ENCODE measurements around the gene FAM114A2.

FAM114A2 gene

GRCh38 chr5:154058055-154059038 is 19.6 kb upstream of the FAM114A2 start (continued):
- TF ChIP-seq ZNF518A (tag by site-specific recombination; conservative IDR thresholded peaks at IDR 0.05; ENCODE audit: low read depth), result 0 out of 2 replicates have a peak, but pooled peaks have one; percentile 18
- TF ChIP-seq ZNF223 (tag by site-specific recombination; IDR thresholded peaks at IDR 0.05), result no peak
- TF ChIP-seq ZNF140 (tag by site-specific recombination; IDR thresholded peaks at IDR 0.05), result no peak
- no peak for TF ChIP-seq KLF17 (tag by site-specific recombination; IDR thresholded peaks at IDR 0.05)
- no peak for TF ChIP-seq ZNF529 (tag by site-specific recombination; IDR thresholded peaks at IDR 0.05; ENCODE audit: insufficient replicate concordance)
- TF ChIP-seq YY1 (tag by site-specific recombination; IDR thresholded peaks at IDR 0.05), result no peak
- no peak for TF ChIP-seq ZNF175 (tag by site-specific recombination; IDR thresholded peaks at IDR 0.05)
- no peak for TF ChIP-seq ZNF596 (tag by site-specific recombination; IDR thresholded peaks at IDR 0.05)
- peak; percentile 84 for TF ChIP-seq OSR2 (tag by site-specific recombination; IDR thresholded peaks at IDR 0.05)
- no peak for TF ChIP-seq ZFP41 (tag by site-specific recombination; IDR thresholded peaks at IDR 0.05; ENCODE audit: borderline replicate concordance)
- no peak for TF ChIP-seq ZNF266 (tag by site-specific recombination; IDR thresholded peaks at IDR 0.05; ENCODE audit: low read depth)
- no peak for TF ChIP-seq ZNF548 (tag by site-specific recombination; IDR thresholded peaks at IDR 0.05)
- no peak for TF ChIP-seq ZFP3 (tag by site-specific recombination; IDR thresholded peaks at IDR 0.05; ENCODE audit: low read depth)
- TF ChIP-seq ZNF785 (tag by site-specific recombination; IDR thresholded peaks at IDR 0.05), result no peak
- no peak for TF ChIP-seq ZNF530 (tag by site-specific recombination; IDR thresholded peaks at IDR 0.05; ENCODE audit: low read depth)
- no peak for TF ChIP-seq ZNF639 (tag by site-specific recombination; IDR thresholded peaks at IDR 0.05)
- peak; percentile 57 for TF ChIP-seq ZNF692 (tag by site-specific recombination; IDR thresholded peaks at IDR 0.05)
- no peak for TF ChIP-seq ZBTB10 (tag by site-specific recombination; IDR thresholded peaks at IDR 0.05)
- TF ChIP-seq ZNF473 (tag by site-specific recombination; IDR thresholded peaks at IDR 0.05), result no peak
- 0 out of 2 replicates have a peak, but pooled peaks have one; percentile 14 for TF ChIP-seq GLI2 (tag by site-specific recombination; IDR thresholded peaks at IDR 0.05; ENCODE audit: borderline replicate concordance, low read depth)
- TF ChIP-seq GLIS2 (tag by site-specific recombination; IDR thresholded peaks at IDR 0.05), result no peak
- no peak for TF ChIP-seq GLIS1 (tag by site-specific recombination; IDR thresholded peaks at IDR 0.05)
- no peak for TF ChIP-seq TRIM28 (IDR thresholded peaks at IDR 0.05; ENCODE audit: borderline replicate concordance, low read length)
- TF ChIP-seq PATZ1 (tag by site-specific recombination; IDR thresholded peaks at IDR 0.05), result 0 out of 2 replicates have a peak, but pooled peaks have one; percentile 21
- TF ChIP-seq ZNF404 (tag by site-specific recombination; IDR thresholded peaks at IDR 0.05), result no peak
